ENCODE measurements around the gene PSMA6. TPM values are rescaled to one million over a fixed set of nuclear protein-coding genes. Genes with fewer than 3 reads are reported as not detected.

Gene PSMA6
- total and polyA plus RNA-seq, 2 of the 8 experiments (the other 6 are each of a cell fraction or from before 2014, with no cell fraction given) = 180 to 238 TPM

GRCh38 chr14:35281341-35281740 lies 10.8 kb upstream of the PSMA6 start:
- Histone ChIP-seq H3K4me3 (ENCODE audit: extremely low read depth in 1 of 4, insufficient read depth in 2 of 4, low read depth in 3 of 4, low read length in 4 of 4) (no peak overlapping the region), H3K4me2 (ENCODE audit: insufficient read depth in 1 of 2, low read depth in 2 of 2, low read length in 2 of 2) (no peak overlapping the region), H2BK20ac (ENCODE audit: low read length) (no peak overlapping the region), H4K20me1 (replicated peaks in 1 of 2; ENCODE audit: control insufficient read depth in 1 of 2, insufficient read depth in 2 of 2, low read length in 2 of 2) (no peaks in the 10 kb centered on the region), H4K91ac (replicated peaks; ENCODE audit: insufficient read length, low read length) (no peak overlapping the region), H3K56ac (replicated peaks; ENCODE audit: insufficient read length, low read depth, low read length) (no peak overlapping the region), H2BK5ac (ENCODE audit: low read depth, low read length) (no peak overlapping the region), H3K27ac (ENCODE audit: low read depth, low read length) (no peak overlapping the region), H4K5ac (ENCODE audit: insufficient read length, low read depth, low read length) (no peak overlapping the region), H3K18ac (ENCODE audit: extremely low read depth, low read length) (no peak overlapping the region), H3K36me3 (ENCODE audit: control insufficient read depth in 2 of 4, insufficient read depth in 4 of 4, low read length in 3 of 4) (no peaks in the 10 kb centered on the region), H3K9me3 (ENCODE audit: insufficient read depth in 2 of 2, low read depth in 1 of 2, low read length in 1 of 2) (no peaks in the 10 kb centered on the region), H3K27me3 (replicated peaks in 1 of 4; ENCODE audit: control insufficient read depth in 3 of 4, extremely low read depth in 1 of 4, insufficient read depth in 3 of 4, low read length in 3 of 4) (no peaks in the 10 kb centered on the region), H3K79me2 (ENCODE audit: control insufficient read depth in 1 of 2, insufficient read depth in 2 of 2, low read length in 2 of 2) (no peaks in the 10 kb centered on the region), H2BK12ac (ENCODE audit: low read depth, low read length) (no peak overlapping the region), H3K14ac (ENCODE audit: insufficient read length) (no peak overlapping the region), H2BK120ac (replicated peaks; ENCODE audit: low read depth, low read length) (no peak overlapping the region), H3K23ac (ENCODE audit: insufficient read length) (no peak overlapping the region), H3K23me2 (ENCODE audit: low read depth, low read length) (no peaks in the 10 kb centered on the region), H3K4ac (replicated peaks; ENCODE audit: insufficient read length, low read depth, low read length) (no peak overlapping the region), H2BK15ac (ENCODE audit: low read length) (no peak overlapping the region), H2AFZ (ENCODE audit: low read length) (no peak overlapping the region), H3K4me1 (replicated peaks in 1 of 4; ENCODE audit: control insufficient read depth in 3 of 4, insufficient read depth in 4 of 4, low read length in 3 of 4) (no peaks in the 10 kb centered on the region), H2AK5ac (ENCODE audit: low read depth, low read length) (no peak overlapping the region), H3K9ac (replicated peaks in 1 of 4; ENCODE audit: extremely low read depth in 1 of 4, low read depth in 3 of 4, low read length in 3 of 4) (no peak overlapping the region), H3K79me1 (ENCODE audit: low read depth, low read length) (no peaks in the 10 kb centered on the region), H4K8ac (ENCODE audit: extremely low read depth, insufficient read depth, low read length) (no peak overlapping the region)
- DNase-seq (ENCODE audit: low read depth in 1 of 2, low spot score in 2 of 2) (no peak), FAIRE-seq (no peak)
- ChIA-PET CTCF (ENCODE audit: partially characterized antibody) (interaction anchor here (1.0 to 1.1 kb wide), 3 partner anchors 140 to 456 kb away, joined by 3 to 4 read pairs (median 3); no protein-coding TSS in a partner anchor), POLR2A (ENCODE audit: partially characterized antibody) (no interaction called here)
- 88% methylated on average over 1 of the region's 1 CpG; no CpG with 5 or more reads in 1 of the 2 experiments for whole genome bisulfite sequencing, 2 experiments (ENCODE audit: extremely low coverage in 1 of 2, insufficient coverage in 1 of 2, insufficient read length in 1 of 2, insufficient replicate concordance in 2 of 2, low coverage in 1 of 2, low lambda C conversion rate in 2 of 2, missing lambda C conversion rate in 1 of 2)
- TF ChIP-seq EGR1 (IDR thresholded peaks at IDR 0.05; ENCODE audit: borderline replicate concordance, low read depth, low read length) (no peak), RBBP5 (IDR thresholded peaks at IDR 0.05; ENCODE audit: borderline replicate concordance, low read depth, low read length) (no peak), SP2 (IDR thresholded peaks at IDR 0.05; ENCODE audit: low read length) (no peak), TEAD4 (IDR thresholded peaks at IDR 0.05; ENCODE audit: low read depth, low read length) (no peak)
- TF ChIP-seq, protein P1, sequence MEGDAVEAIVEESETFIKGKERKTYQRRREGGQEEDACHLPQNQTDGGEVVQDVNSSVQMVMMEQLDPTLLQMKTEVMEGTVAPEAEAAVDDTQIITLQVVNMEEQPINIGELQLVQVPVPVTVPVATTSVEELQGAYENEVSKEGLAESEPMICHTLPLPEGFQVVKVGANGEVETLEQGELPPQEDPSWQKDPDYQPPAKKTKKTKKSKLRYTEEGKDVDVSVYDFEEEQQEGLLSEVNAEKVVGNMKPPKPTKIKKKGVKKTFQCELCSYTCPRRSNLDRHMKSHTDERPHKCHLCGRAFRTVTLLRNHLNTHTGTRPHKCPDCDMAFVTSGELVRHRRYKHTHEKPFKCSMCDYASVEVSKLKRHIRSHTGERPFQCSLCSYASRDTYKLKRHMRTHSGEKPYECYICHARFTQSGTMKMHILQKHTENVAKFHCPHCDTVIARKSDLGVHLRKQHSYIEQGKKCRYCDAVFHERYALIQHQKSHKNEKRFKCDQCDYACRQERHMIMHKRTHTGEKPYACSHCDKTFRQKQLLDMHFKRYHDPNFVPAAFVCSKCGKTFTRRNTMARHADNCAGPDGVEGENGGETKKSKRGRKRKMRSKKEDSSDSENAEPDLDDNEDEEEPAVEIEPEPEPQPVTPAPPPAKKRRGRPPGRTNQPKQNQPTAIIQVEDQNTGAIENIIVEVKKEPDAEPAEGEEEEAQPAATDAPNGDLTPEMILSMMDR (IDR thresholded peaks at IDR 0.05; ENCODE audit: control extremely low read depth in 1 of 3, insufficient read depth in 1 of 3, low read depth in 1 of 3, low read length in 3 of 3) = no peak
